ACHN (cell line): ENCODE data around the gene ADAMTS9.
"Not testable (repeated sequence)": the region's sequence is repeated elsewhere in the genome, so short reads cannot be mapped to it uniquely, and the experiment has no call there.

Experiments used
- DNase-seq: peaks from one replicate; pipeline ENCODE4 v3.0.0-alpha.2; 2015
- in situ Hi-C: cut with HindIII; loops from 2 replicates; pipeline ENCODE4 v1.10.0; 2017; ENCODE audit warnings: low sequenced_read_pairs, low pct_ligation_motif_present, low pct_unique_long_range_greater_than_20kb

ADAMTS9 gene

GRCh38 chr3:64561325-64561843 is 126.4 kb downstream of the ADAMTS9 start:
- in situ Hi-C loops, result no loop called here
- no peak for DNase-seq

- no peak for DNase-seq
- in situ Hi-C loops, result no loop called here
These were observed 127.0 kb downstream of the ADAMTS9 start for GRCh38 chr3:64560791-64561190.

GRCh38 chr3:64559588-64559987 is 128.2 kb downstream of the ADAMTS9 start:
- in situ Hi-C loops, result no loop called here
- no peak for DNase-seq

GRCh38 chr3:64556046-64556445 is 131.8 kb downstream of the ADAMTS9 start:
- in situ Hi-C loops, result no loop called here
- DNase-seq, result no peak

GRCh38 chr3:64555351-64555750 is 132.4 kb downstream of the ADAMTS9 start:
- in situ Hi-C loops, result no loop called here
- no peak for DNase-seq

- no peak for DNase-seq
- in situ Hi-C loops, result no loop called here
These were observed 133.5 kb downstream of the ADAMTS9 start for GRCh38 chr3:64554096-64554920.

- in situ Hi-C loops, result no loop called here
- DNase-seq, result no peak
These were observed 134.8 kb downstream of the ADAMTS9 start for GRCh38 chr3:64552966-64553365.

GRCh38 chr3:64552160-64552559 is 135.6 kb downstream of the ADAMTS9 start:
- in situ Hi-C loops, result no loop called here
- no peak for DNase-seq

GRCh38 chr3:64551697-64552096 is 136.1 kb downstream of the ADAMTS9 start:
- no peak for DNase-seq
- in situ Hi-C loops, result no loop called here

- DNase-seq, result no peak
- in situ Hi-C loops, result no loop called here
These were observed 137.1 kb downstream of the ADAMTS9 start for GRCh38 chr3:64550745-64551144.

- DNase-seq, result no peak
- in situ Hi-C loops, result no loop called here
These were observed 137.9 kb downstream of the ADAMTS9 start for GRCh38 chr3:64549869-64550268.

- DNase-seq, result no peak
- in situ Hi-C loops, result no loop called here
These were observed 139.5 kb downstream of the ADAMTS9 start for GRCh38 chr3:64548200-64548889.

- in situ Hi-C loops, result no loop called here
These were observed 140.9 kb downstream of the ADAMTS9 start for GRCh38 chr3:64546856-64547255.

GRCh38 chr3:64545239-64545638 is 142.6 kb downstream of the ADAMTS9 start:
- DNase-seq, in situ Hi-C loops: not testable (repeated sequence)

More at GRCh38 chr3:64546856-64547255, 140.9 kb downstream of the ADAMTS9 start:
- no peak for DNase-seq

- in situ Hi-C loops, result no loop called here
- DNase-seq, result no peak
These were observed 146.0 kb downstream of the ADAMTS9 start for GRCh38 chr3:64541803-64542202.

GRCh38 chr3:64539451-64540196 is 148.2 kb downstream of the ADAMTS9 start:
- in situ Hi-C loops, result no loop called here
- DNase-seq, result no peak

- no peak for DNase-seq
- in situ Hi-C loops, result no loop called here
These were observed 151.6 kb downstream of the ADAMTS9 start for GRCh38 chr3:64536166-64536565.

GRCh38 chr3:64533617-64534317 is 154.0 kb downstream of the ADAMTS9 start:
- peak; percentile 83 for DNase-seq
- in situ Hi-C loops, result no loop called here
